AG04449 (cell line): ENCODE data around the gene TNFRSF9.

ENCODE experiments used
- CTCF ChIA-PET: fragments of 350-600 bp; formaldehyde crosslinking; extraction: SDS; loops from one replicate; lab custom pipeline; 2021; ENCODE audit warnings: antibody characterized with exemption; lab: Yijun Ruan, JAX
- POLR2A ChIA-PET: fragments of 400-600, 350-600 bp; formaldehyde crosslinking; extraction: SDS; loops from one replicate; lab custom pipeline; 2020; ENCODE audit warnings: antibody characterized with exemption, inconsistent platforms; lab: Yijun Ruan, JAX
- DNase-seq: peaks from one replicate; pipeline ENCODE4 v3.0.0-alpha.2; 2010; ENCODE audit warnings: low read depth, low spot score
- H3K4me3 ChIP-seq: 2 replicates; pipeline ENCODE4 v1.5.1; 2011; ENCODE audit warnings: low read depth, mild to moderate bottlenecking, control low read depth, low read length
- TF ChIP-seq, protein P1 (sequence below): IDR thresholded peaks from one replicate; pipeline ENCODE4 v1.5.1; 2011; ENCODE audit warnings: mild to moderate bottlenecking, moderate library complexity, low read length, control low read depth, inconsistent platforms; ENCODE audit not compliant: insufficient read depth; ENCODE audit errors: missing control alignments

The TNFRSF9 gene

DNA sequence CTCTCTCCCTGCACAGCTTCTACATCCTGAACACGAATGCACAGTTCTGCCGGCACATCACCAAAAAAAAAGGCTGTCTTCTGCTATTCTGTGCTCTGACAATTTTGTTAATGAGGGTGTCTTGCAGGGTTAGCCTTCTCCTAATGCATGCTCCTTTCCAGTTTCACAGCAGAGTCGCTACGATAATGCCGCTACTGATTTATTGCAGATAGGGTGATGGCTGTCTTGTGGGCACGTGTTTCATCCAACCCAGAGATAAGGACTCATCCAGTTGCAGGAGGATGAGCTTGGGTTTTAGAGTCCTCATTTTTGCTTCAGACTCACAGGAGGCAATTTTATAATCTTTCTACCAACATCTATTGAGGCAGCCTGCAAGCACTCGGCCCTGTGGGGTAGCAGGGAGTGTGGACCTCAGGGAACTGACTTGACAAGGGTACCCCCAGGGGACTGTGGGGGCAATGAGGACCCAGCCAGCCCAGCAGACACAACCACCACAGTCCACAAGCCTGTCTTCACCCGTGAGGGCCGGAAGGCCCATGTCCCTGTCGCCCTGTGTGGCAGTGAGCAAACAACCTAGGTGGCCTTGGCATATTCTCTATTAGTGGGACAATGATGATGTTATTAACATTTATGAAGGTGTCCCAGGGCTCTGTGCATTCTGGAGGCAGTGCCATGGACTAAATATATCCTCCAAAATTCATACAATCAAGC, 72.4 kb downstream of the TNFRSF9 start:
- ChIA-PET CTCF (no interaction called here), POLR2A (no interaction called here)
- TF ChIP-seq, protein P1, sequence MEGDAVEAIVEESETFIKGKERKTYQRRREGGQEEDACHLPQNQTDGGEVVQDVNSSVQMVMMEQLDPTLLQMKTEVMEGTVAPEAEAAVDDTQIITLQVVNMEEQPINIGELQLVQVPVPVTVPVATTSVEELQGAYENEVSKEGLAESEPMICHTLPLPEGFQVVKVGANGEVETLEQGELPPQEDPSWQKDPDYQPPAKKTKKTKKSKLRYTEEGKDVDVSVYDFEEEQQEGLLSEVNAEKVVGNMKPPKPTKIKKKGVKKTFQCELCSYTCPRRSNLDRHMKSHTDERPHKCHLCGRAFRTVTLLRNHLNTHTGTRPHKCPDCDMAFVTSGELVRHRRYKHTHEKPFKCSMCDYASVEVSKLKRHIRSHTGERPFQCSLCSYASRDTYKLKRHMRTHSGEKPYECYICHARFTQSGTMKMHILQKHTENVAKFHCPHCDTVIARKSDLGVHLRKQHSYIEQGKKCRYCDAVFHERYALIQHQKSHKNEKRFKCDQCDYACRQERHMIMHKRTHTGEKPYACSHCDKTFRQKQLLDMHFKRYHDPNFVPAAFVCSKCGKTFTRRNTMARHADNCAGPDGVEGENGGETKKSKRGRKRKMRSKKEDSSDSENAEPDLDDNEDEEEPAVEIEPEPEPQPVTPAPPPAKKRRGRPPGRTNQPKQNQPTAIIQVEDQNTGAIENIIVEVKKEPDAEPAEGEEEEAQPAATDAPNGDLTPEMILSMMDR: no peak
- H3K4me3 ChIP-seq: no peak overlapping the region
- DNase-seq: no peak

DNA sequence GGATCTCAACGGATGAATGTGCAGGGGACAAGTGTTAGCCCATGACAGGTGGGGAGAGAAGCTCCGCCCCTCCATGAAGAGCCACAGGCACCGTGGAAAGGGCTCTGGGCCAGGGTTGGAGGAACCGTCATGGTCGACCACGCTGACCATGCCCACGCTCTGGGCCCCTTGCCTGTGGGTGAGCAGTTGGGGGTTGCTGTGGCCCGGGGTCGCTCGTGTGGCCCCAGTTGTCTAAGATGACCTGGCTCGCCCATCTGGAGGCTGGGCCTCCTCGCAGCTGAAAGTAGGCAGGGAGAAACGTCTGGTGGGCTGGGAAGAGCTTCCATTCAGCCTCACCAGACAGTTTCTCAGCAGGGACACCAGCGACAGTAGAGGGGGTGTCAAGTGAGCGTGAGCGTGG, 74.7 kb downstream of the TNFRSF9 start:
- DNase-seq: no peak
- TF ChIP-seq, protein P1: no peak
- POLR2A ChIA-PET: no interaction called here
- no peak overlapping the region for H3K4me3 ChIP-seq
- CTCF ChIA-PET: interaction anchor here (0.9 kb wide), 1 partner anchor 38 kb away, joined by 3 read pairs; no protein-coding TSS in a partner anchor
